Fibroblast of peridontal ligament (primary cell): ENCODE measurements around the gene LRSAM1.

Experiments used
- DNase-seq: peaks from one replicate; pipeline ENCODE4 v3.0.0-alpha.2; 2010; ENCODE audit errors: extremely low read depth

Gene LRSAM1

GRCh38 chr9:127496974-127497373 is 45.7 kb downstream of the LRSAM1 start:
- no peak for DNase-seq

DNA sequence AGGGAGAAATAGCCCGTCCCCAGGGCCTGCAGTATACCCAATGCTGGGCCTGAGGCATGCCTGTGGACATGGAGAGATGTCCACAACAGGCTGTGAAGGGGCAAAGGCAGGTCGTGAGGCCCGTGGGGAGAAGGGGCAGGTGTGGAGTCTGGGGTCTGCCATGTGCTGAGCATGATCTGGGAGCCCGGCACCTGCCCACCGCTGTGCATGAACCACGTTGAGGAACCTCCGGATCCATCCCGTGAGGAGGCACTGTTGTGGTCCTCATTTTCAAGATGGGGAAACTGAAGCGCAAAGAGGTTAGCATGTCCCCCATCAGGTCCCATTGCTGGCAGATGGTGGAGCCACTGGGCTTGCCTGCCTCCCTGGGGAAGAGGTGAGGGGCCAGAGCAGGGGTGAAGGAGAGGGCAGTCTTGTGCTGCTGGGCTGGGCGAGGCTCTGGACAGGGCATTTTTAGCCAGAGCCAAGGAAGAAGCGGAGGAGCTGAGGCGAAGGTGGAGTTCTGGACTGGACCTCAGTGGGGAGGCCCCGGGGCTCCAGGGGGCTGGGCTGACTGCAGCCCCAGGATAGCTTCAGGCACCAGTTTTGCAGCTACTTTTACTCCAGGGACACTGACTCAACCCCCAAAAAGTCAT is 46.5 kb downstream of the LRSAM1 start:
- no peak for DNase-seq

DNA sequence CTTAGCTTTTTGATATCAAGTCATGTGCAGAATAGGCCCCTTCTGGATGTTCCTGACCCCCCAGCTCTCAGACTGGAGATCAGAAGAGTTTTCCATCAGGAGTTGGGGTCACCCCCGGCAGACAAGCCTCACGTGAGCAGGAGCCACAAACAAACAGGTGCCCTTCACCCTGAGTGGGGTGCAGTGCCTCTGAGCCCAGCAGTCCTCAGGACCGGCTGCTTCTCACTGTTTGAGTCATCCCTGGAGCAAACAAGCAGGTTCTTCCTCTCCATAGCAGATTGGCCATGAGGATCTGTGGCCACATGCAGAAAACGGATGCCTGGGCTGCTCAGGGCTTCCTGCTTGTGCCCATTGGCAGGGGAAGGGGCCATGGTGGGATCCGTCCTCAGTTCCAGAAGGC is 47.0 kb downstream of the LRSAM1 start:
- no peak for DNase-seq

- DNase-seq, result no peak
Observed at GRCh38 chr9:127500399-127500798, 49.1 kb downstream of the LRSAM1 start.

- no peak for DNase-seq
Observed at GRCh38 chr9:127500862-127501261, 49.6 kb downstream of the LRSAM1 start.

GRCh38 chr9:127501821-127502343 is 50.6 kb downstream of the LRSAM1 start:
- peak; percentile 40 for DNase-seq

DNA sequence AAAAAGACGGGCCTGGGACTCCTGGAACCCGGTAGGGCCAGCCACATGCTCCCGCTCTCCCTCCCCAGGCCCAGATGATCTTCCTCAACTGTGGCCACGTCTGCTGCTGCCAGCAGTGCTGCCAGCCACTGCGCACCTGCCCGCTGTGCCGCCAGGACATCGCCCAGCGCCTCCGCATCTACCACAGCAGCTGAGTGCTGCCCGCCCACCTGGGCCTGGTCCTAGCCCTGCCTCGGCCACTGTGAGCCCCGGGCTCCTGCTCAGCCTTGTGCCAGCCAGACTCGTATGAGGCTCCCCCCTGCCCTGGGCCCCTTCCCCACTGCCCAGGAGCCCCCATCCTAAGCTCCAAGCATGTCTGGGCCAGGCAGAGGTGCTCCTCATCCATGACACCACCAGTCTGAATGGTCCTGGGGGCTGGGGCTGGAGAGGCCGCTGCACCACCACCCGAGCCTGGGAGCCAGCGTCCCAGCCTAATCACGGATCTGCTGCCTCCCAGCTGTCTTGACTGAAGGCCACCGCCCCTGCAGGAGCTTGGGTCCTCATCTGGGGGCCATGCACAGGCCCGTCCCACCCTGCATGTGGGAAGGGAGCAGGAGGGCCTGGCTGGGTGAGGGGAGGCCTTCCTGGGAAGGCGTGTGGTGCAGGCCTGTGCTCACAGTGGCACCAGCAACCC is 51.5 kb downstream of the LRSAM1 start:
- DNase-seq, result no peak

DNA sequence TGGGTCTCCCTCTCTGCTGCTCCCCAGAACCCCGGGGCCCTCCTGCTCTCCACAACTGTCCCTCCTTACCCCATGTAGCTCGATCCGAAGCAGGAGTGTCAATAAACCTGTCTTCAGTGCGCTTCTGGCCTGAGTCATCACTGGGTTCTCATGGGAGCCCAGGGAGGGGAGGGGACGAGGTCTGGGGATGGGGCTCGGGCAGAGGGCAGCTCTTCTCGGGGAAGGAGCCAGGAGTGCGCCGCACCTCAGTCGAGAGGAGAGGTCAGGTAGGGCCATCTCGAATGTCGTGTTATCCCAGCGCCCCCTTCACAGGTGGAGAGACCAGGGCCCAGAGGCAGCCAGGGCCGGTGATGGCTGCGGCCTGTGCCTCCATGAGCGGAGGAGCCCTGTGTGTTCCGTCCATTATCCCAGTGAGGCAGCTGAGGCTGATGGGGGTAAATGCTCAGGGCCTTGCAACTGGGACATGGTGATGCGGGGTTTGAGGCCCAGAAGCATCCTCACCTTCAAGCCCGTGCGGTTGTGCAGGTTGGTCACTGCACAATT is 52.1 kb downstream of the LRSAM1 start:
- DNase-seq, result no peak

DNA sequence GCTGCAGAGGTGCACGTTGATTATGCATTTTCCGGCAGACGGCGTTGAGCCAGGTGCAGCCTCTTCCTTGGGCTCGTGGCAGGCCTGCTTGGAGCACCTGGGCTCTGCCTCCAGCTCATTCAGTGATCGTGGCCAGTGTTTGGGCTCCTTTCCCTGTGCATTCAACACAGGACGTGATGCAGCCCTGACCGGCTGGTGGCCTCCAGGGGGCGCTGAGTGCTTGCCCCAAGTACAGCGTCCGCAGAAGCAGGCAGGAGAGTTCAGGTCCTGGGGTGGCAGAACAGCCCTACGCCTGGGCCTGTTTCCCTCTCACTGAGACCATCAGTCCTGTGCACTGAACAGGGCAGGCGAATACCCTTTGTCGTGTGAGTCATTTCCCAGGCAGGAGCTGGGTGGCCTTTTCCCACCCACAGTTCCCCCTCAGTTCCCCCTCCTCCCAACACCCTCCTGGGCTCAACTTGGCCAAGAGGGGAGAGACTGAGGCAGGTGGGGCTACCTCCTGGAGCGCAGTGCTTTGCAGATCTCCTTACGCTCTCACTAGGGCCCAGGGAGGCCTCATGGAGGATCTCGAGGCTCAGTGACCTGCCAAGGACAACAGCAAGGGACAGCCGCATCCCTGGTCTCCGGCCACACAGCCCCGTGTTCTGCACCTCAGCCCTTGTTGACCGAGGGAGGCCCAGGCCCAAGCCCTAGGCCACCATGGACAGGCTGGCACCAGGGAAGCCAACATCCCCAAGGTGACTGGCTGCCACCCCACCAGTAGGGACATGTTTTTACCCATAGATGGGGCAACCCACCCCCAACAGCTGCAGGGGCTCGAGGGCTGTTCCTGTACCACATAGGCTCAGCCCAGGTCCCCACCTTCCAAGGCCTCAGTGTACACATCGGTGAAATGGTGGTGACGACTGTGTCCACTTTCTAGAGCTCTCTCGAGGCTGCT is 52.9 kb downstream of the LRSAM1 start:
- peak; percentile 79 for DNase-seq

- no peak for DNase-seq
Observed at GRCh38 chr9:127504887-127505251, 53.6 kb downstream of the LRSAM1 start.

GRCh38 chr9:127505396-127506116 is 54.2 kb downstream of the LRSAM1 start:
- peak; percentile 29 for DNase-seq

GRCh38 chr9:127506117-127506813 is 55.0 kb downstream of the LRSAM1 start:
- DNase-seq, result no peak

GRCh38 chr9:127506814-127507750 is 55.8 kb downstream of the LRSAM1 start:
- DNase-seq, result peak; percentile 38

DNA sequence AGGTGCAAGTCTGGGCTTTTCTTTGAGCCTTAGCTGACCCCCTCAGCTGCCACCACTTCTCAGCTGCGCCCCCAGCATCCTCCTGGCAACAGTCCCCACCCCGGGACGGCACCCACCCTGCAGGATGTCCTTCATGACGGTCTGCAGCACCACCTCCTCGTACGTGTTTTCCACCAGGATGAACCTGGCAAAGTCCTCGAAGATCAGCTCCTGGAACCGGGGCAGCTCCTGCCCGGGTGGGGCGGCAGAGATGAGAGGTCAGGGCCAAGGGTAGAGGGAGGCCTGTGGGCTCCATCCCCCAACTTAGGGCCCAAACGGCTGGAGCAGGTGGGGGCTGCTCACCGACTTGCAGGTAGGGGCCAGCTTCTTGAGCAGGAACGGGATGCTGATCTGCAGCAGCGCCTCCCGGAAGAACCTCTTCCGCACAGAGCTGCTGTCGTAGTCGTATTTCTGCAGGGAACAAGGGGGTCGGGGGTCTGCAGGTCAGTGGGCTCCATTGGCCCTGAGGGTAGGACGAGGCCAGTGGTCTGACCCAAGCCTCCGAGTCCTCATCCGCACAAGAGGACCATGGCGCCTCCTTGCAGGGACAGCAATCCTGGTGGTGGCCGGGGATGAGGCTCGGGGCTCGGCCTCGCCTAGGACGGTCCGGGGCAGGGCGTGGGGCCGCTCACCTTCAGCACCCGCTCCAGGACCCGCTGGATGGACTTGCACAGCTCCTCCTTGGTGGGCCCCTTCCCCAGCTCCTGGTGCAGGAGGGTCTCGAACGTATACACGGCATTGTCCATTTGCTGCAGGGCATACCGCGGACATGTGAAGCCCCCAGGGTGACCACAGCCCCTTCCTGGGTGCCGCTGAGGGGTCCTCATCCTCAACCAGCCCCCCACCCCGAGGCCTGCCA is 56.7 kb downstream of the LRSAM1 start:
- DNase-seq, result no peak

- no peak for DNase-seq
Observed at GRCh38 chr9:127508901-127509260, 57.6 kb downstream of the LRSAM1 start.

- no peak for DNase-seq
Observed at GRCh38 chr9:127509261-127509954, 58.1 kb downstream of the LRSAM1 start.

DNA sequence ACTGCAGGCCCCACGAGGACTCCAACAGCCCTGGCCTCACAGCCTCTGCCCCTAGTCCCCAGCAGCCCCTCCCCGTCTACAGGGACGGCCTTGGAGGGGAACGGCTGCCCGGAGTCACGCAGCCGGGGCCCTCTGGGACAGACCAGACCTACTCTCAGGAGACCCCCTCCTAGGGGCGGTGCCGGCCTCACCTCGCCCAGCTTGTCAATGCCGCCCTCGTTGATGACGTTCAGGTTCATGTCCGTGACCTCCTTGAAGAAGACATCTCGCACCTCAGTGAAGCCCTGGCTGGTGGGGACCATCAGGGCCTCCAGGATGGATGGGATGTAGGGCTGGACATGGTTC is 58.6 kb downstream of the LRSAM1 start:
- no peak for DNase-seq

DNA sequence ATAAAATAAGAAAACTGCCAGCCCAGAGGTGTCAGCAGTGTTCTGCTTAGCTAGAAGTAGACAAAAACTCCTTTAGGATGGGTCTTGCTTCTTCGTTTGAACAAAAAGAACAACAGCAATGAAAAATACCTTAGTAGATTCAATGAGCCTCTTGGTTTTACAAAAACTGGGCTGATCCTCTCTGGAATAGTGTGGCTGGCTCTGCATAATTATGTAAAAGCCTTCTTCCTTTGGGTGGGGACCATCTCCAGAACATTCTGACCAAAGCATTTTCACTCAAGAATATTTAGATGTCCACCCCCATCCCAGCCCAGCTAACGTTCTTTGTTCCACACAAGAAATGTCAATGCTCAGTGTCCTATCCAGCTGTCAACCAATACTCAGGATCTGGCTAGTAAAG is 63.2 kb downstream of the LRSAM1 start:
- DNase-seq, result no peak
